Stimulated activated naive CD8-positive, alpha-beta T cell treated with anti-CD3 and anti-CD28 coated beads, Interleukin-15, amount 100 ng/mL, for 72 hours (primary cell): Measurements from ENCODE around the gene WDFY4.

ENCODE experiments used
- ATAC-seq: fragments of 150-1000 bp; cut with Tn5 transposase; 2 replicates; pipeline ENCODE4 v1.10.0; 2021; ENCODE audit warnings: mild to moderate bottlenecking, moderate library complexity
- DNase-seq, 2 donors: peaks; one replicate each; pipeline ENCODE4 v3.0.0; 2021 to 2022
- H3K27ac Mint-ChIP-seq, 2 donors: one replicate each; pipeline ENCODE4 v1.8.0; 2022; ENCODE audit warnings: mild to moderate bottlenecking in 2 of 2, mixed read lengths in 2 of 2, moderate library complexity in 2 of 2
- H3K27me3 Mint-ChIP-seq: one replicate; pipeline ENCODE4 v1.8.0; 2022; ENCODE audit warnings: mixed read lengths
- H3K4me1 Mint-ChIP-seq: one replicate; pipeline ENCODE4 v1.8.0; 2022; ENCODE audit warnings: mild to moderate bottlenecking, mixed read lengths
- H3K4me3 Mint-ChIP-seq, 2 donors: one replicate each; pipeline ENCODE4 v1.8.0; 2022; ENCODE audit warnings: mild to moderate bottlenecking in 2 of 2, mixed read lengths in 2 of 2, moderate library complexity in 1 of 2
- H3K9me3 Mint-ChIP-seq, 2 donors: one replicate each; pipeline ENCODE4 v1.8.0; 2022; ENCODE audit warnings: mixed read lengths in 2 of 2

The WDFY4 gene

GRCh38 chr10:48671914-48672595, 12.6 kb upstream of the WDFY4 start:
- Mint-ChIP-seq H3K4me1 (no peaks in the 10 kb centered on the region), H3K9me3 (no peaks in the 10 kb centered on the region), H3K27ac (no peak overlapping the region), H3K4me3 (no peak overlapping the region), H3K27me3 (peaks cover 19% of the 10 kb centered on the region)
- DNase-seq (no peak), ATAC-seq (peak; percentile 18)

GRCh38 chr10:48672596-48673265, 11.9 kb upstream of the WDFY4 start:
- Mint-ChIP-seq H3K4me1 (no peaks in the 10 kb centered on the region), H3K27ac (no peak overlapping the region), H3K9me3 (peaks cover under 1 to 2% of the 10 kb centered on the region in 2 donors), H3K27me3 (peaks cover 19% of the 10 kb centered on the region), H3K4me3 (no peak overlapping the region)
- DNase-seq, result no peak
- no peak for ATAC-seq

GRCh38 chr10:48677625-48678024, 7.0 kb upstream of the WDFY4 start:
- no peaks in the 10 kb centered on the region for H3K4me1 Mint-ChIP-seq
- peaks cover 5 to 7% of the 10 kb centered on the region in 2 donors for H3K9me3 Mint-ChIP-seq
- ATAC-seq (no peak), DNase-seq (no peak)
- no peak overlapping the region for H3K4me3 Mint-ChIP-seq
- no peak overlapping the region for H3K27ac Mint-ChIP-seq
- peaks cover 17% of the 10 kb centered on the region for H3K27me3 Mint-ChIP-seq

GRCh38 chr10:48678041-48678440, 6.6 kb upstream of the WDFY4 start:
- ATAC-seq, result no peak
- DNase-seq, result no peak
- Mint-ChIP-seq H3K27ac (no peak overlapping the region), H3K27me3 (peaks cover 14% of the 10 kb centered on the region), H3K4me3 (no peak overlapping the region), H3K4me1 (no peaks in the 10 kb centered on the region), H3K9me3 (peaks cover 5 to 7% of the 10 kb centered on the region in 2 donors)

- no peak overlapping the region for H3K4me3 Mint-ChIP-seq
These were observed 2.9 kb upstream of the WDFY4 start for GRCh38 chr10:48681740-48682139.

GRCh38 chr10:48682265-48682664, 2.4 kb upstream of the WDFY4 start:
- Mint-ChIP-seq H3K9me3 (peaks cover 5 to 7% of the 10 kb centered on the region in 2 donors), H3K4me1 (peaks cover 5% of the 10 kb centered on the region), H3K27me3 (peaks cover 24% of the 10 kb centered on the region), H3K4me3 (no peak overlapping the region), H3K27ac (no peak overlapping the region)
- no peak for DNase-seq
- no peak for ATAC-seq

More at GRCh38 chr10:48681740-48682139, 2.9 kb upstream of the WDFY4 start:
- DNase-seq, result no peak
- Mint-ChIP-seq H3K27me3 (peaks cover 24% of the 10 kb centered on the region), H3K9me3 (peaks cover 5 to 7% of the 10 kb centered on the region in 2 donors), H3K27ac (peak overlapping the region in 1 of 2 donors; percentile 67), H3K4me1 (peaks cover 5% of the 10 kb centered on the region)
- no peak for ATAC-seq

- peaks cover 5% of the 10 kb centered on the region for H3K4me1 Mint-ChIP-seq
- DNase-seq (no peak), ATAC-seq (no peak)
- H3K27me3 Mint-ChIP-seq, result peaks cover 24% of the 10 kb centered on the region
- peak overlapping the region in 1 of 2 donors; percentile 44 for H3K27ac Mint-ChIP-seq
- H3K9me3 Mint-ChIP-seq, result no peaks in the 10 kb centered on the region
- H3K4me3 Mint-ChIP-seq, result no peak overlapping the region
These were observed 1.2 kb upstream of the WDFY4 start for GRCh38 chr10:48683424-48683823.

- DNase-seq (no peak), ATAC-seq (no peak)
- no peaks in the 10 kb centered on the region for H3K9me3 Mint-ChIP-seq
- peaks cover 5% of the 10 kb centered on the region for H3K4me1 Mint-ChIP-seq
- H3K27me3 Mint-ChIP-seq, result peaks cover 24% of the 10 kb centered on the region
- no peak overlapping the region for H3K27ac Mint-ChIP-seq
- no peak overlapping the region for H3K4me3 Mint-ChIP-seq
These were observed 805 bp upstream of the WDFY4 start for GRCh38 chr10:48683868-48684267.

GRCh38 chr10:48684463-48684791, 246 bp upstream of the WDFY4 start:
- Mint-ChIP-seq H3K27ac (no peak overlapping the region), H3K9me3 (no peaks in the 10 kb centered on the region), H3K4me3 (no peak overlapping the region), H3K27me3 (peaks cover 24% of the 10 kb centered on the region), H3K4me1 (peaks cover 5% of the 10 kb centered on the region)
- DNase-seq, result no peak
- no peak for ATAC-seq

- Mint-ChIP-seq H3K4me3 (no peak overlapping the region), H3K9me3 (no peaks in the 10 kb centered on the region), H3K27ac (no peak overlapping the region), H3K27me3 (peaks cover 24% of the 10 kb centered on the region), H3K4me1 (peaks cover 5% of the 10 kb centered on the region)
- no peak for ATAC-seq
- DNase-seq, result no peak
These were observed 1.1 kb downstream of the WDFY4 start for GRCh38 chr10:48685731-48686130.

- Mint-ChIP-seq H3K9me3 (no peaks in the 10 kb centered on the region), H3K4me1 (no peaks in the 10 kb centered on the region), H3K4me3 (no peak overlapping the region), H3K27me3 (no peaks in the 10 kb centered on the region), H3K27ac (no peak overlapping the region)
- no peak for ATAC-seq
- no peak for DNase-seq
These were observed 6.4 kb downstream of the WDFY4 start for GRCh38 chr10:48690791-48691660.

- no peaks in the 10 kb centered on the region for H3K4me1 Mint-ChIP-seq
- no peaks in the 10 kb centered on the region for H3K27me3 Mint-ChIP-seq
- ATAC-seq, result no peak
- H3K9me3 Mint-ChIP-seq, result no peaks in the 10 kb centered on the region
- H3K4me3 Mint-ChIP-seq, result no peak overlapping the region
- no peak for DNase-seq
- no peak overlapping the region for H3K27ac Mint-ChIP-seq
These were observed 7.3 kb downstream of the WDFY4 start for GRCh38 chr10:48691812-48692528.

- ATAC-seq (no peak), DNase-seq (no peak)
- H3K27ac Mint-ChIP-seq, result no peak overlapping the region
- H3K4me3 Mint-ChIP-seq, result no peak overlapping the region
- H3K4me1 Mint-ChIP-seq, result no peaks in the 10 kb centered on the region
- H3K27me3 Mint-ChIP-seq, result no peaks in the 10 kb centered on the region
- H3K9me3 Mint-ChIP-seq, result no peaks in the 10 kb centered on the region
These were observed 8.1 kb downstream of the WDFY4 start for GRCh38 chr10:48692748-48693147.

GRCh38 chr10:48693206-48693605, 8.5 kb downstream of the WDFY4 start:
- DNase-seq (no peak), ATAC-seq (no peak)
- Mint-ChIP-seq H3K9me3 (no peaks in the 10 kb centered on the region), H3K27ac (no peak overlapping the region), H3K27me3 (no peaks in the 10 kb centered on the region), H3K4me3 (no peak overlapping the region), H3K4me1 (no peaks in the 10 kb centered on the region)

GRCh38 chr10:48694371-48695030, 9.8 kb downstream of the WDFY4 start:
- Mint-ChIP-seq H3K4me1 (no peaks in the 10 kb centered on the region), H3K27me3 (no peaks in the 10 kb centered on the region), H3K9me3 (no peaks in the 10 kb centered on the region), H3K27ac (no peak overlapping the region), H3K4me3 (no peak overlapping the region)
- ATAC-seq, result peak; percentile 8
- no peak for DNase-seq
